NCI-H2196 treated with DMSO at 0.1 percent for 48 hours (cell line): ENCODE results near the gene PUM1.
"Not testable (repeated sequence)": the region's sequence is repeated elsewhere in the genome, so short reads cannot be mapped to it uniquely, and the experiment has no call there.

Experiments
- DNase-seq: peaks from one replicate; lab custom pipeline; 2025; ENCODE audit not compliant: unreplicated experiment; lab: John Stamatoyannopoulos, UW

PUM1 gene

DNA sequence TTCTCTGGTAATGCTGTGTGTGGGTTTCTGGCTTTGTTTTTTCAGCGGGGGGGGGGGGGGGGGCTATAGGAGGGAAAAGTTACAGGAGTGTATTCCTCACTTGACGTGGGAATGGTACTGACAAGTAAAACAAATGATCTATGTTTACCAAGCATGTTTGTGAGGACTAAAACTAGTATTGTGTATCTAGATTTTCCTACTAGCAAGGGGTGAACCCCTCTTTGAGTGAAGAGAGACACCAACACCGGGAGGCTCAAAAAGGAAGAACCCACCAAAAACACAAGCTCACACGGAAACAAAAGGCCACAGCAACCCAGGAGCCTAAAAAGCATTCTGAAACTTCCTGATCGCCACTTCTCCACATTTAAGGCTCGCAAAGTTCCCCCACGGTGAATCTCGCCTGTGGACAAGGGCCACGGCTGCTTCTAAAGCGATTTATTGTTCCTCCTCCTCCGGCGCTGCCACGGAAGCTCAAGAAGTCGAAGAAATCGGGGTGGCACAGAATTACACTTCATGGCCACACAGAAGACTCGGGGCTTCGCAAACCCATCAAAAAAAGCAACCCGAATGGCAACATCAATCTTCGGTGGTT is 703 bp downstream of the PUM1 start:
- DNase-seq: no peak

DNA sequence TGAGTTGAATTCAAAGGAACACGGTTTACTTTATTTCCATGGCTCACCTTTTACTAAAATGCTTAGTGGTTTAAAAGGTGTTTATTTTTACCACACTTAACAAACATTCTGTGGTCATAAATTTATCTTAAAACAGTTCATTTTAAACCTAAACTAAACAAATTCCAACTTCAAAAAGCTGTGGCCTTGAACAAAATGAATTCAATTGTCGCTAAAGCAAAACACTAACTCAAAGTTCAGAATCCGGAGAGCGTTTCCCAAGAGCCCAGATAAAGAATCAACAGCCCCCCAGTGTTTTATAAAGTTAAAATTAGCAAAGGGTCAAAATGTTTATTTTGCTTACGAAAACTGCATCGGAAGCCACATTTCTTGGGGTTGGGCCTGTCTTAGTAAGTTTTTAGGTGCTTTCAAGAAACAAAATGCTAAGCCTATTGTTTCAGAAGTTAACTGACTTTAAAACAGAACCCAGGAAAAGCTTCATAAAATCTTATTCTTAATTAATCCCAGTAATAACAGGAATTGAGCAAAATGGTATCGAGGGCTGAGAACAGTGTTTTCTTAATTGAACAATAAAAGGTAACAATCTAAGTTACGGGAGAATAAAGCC is 1.3 kb downstream of the PUM1 start:
- DNase-seq: no peak

DNA sequence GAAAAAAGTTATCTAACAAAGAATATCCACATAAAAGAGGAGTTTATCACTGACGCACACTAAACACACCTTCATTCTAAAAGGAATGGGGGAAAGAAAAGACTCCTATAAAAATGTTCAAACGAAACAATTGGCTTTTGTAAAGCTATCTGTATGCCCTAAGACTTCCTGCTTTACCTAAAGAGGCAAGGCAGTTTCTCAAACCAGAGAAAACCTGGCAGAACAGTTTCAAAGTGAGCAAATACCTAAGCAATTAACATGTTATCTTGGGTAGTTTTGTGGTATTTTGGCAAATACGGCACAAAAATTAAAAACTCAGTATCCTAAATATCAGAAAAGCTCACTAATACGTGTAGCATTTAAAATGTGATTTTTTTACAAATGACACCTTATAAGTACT is 1.9 kb downstream of the PUM1 start:
- no peak for DNase-seq

DNA sequence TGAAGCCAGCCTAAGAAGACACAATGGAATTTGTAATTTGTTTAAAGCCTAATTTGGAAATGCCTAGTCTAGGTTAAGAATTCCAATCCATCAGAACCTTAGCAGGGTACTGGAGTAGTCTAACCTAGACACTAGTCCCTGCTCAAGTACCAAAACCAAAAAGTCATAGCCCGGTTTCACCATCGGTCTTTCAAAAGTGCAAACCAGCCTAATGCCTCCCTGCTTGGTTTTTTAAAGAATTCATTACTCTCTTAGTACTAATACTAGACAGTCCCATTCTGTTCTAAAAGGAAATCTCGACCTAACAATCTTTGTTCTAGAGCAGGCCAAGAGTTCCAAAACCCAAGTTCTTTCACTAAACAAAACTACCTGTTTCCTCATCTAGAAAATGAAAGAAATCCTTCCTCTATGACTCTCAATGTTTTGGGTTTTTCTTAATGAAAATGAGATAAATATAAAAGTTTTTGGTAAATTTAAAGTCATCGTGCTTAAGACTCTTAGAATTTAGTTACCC is 2.6 kb downstream of the PUM1 start:
- no peak for DNase-seq

DNA sequence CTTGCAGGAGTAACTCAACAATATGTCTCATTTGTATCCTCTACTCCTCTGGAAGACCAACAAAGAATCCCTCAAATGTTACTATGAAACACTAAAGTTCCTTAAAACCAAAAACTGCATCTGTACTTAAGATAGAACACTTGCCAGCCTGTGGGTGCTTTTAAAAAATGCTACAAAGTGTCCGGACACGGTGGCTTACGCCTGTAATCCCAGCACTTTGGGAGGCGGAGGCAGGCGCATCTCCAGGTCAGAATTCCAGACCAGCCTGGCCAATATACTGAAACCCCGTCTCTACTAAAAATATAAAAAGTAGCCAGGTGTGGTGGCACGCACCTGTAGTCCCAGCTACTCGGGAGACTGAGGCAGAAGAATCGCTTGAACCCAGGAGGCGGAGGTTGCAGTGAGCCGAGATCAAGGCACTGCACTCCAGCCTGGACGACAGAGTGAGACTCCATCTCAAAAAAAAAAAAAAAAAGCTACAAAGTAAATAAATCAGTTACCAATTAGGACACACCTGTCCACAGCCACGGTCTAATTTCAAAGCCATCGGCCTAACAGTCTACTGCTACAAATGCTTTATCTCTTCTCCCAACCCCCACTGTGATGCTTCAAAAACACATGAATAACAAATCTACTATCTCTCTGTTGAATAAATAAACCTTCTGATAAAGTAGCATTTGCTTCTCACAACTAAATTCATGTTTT is 3.2 kb downstream of the PUM1 start:
- DNase-seq: peak; percentile 24

DNA sequence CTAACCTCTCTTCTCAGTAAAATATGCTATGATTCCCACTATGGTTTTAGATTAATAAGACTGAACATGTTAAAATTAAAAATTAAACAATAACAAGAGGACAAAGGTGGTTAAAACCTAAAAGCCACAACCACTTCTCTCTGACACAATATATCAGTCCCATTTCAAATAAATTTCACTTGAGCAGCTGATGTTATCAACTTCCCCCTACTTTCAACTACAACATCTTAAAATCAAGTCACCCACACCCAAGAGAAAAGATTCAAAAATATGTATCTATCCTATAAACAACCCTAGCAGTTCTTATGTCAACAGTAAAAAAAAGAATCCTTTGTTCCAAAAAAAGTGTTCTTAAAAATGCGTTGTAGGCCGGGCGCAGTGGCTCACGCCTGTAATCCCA is 7.5 kb downstream of the PUM1 start:
- DNase-seq: no peak

DNA sequence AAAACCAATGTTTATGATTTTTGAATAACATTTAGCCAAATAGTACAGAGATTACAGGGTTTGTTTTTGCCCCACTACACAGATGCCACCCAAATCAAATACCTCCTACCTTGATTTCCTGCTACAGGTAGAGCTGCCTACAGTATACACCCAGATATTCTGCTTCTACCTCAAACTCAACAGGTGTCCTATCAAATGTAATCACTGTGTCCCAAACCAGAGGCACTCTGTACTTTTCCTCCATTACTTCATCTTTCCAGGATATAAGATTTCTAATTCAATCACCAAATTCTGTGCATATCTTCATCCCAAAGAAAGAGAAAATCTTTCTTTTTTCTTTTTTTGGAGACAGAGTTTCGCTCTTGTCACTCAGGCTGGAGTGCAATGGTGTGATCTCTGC is 9.6 kb downstream of the PUM1 start:
- DNase-seq: no peak

DNA sequence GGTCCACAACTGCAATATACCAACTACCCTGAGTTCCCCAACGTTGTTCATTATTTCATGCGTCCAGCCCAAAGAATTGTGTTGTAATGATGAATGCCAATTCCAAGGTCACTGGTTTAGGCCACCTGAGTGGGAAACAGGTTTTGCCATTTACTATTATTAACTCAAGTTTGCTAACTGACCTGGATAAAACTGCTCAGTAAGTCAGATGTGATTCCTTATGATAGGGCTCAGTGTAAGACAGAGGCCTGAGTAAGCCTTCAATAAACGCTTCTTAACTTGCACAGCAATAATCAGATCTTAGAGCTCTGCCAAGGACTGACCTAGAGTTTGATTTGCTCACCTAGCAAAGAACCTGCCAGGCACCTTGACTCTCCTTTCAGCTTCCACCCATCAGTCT is 10.0 kb downstream of the PUM1 start:
- no peak for DNase-seq

DNA sequence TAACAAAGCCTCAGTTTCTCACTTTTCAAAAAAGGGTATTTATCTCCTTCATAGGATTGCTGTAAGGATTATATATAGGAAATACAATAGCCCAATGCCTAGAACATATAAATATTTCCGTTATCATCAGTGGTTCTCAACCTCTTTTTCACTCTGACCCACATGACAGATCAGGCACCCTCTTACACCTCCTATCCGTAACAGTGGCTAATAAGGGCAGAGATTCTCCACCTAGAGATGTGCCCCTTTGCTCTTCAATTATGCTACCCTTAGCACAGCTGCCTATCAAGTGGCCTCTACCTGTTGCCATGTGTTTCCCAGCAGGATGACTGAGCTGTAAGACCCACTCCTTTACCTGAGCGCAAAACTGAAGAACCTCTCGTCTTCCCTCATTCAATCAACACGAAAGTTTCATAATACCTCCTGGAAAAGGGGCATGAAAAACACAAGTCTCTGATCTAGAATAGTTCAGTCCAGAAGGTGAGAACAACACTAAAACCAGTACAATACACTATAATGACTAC is 10.5 kb downstream of the PUM1 start:
- DNase-seq: no peak

DNA sequence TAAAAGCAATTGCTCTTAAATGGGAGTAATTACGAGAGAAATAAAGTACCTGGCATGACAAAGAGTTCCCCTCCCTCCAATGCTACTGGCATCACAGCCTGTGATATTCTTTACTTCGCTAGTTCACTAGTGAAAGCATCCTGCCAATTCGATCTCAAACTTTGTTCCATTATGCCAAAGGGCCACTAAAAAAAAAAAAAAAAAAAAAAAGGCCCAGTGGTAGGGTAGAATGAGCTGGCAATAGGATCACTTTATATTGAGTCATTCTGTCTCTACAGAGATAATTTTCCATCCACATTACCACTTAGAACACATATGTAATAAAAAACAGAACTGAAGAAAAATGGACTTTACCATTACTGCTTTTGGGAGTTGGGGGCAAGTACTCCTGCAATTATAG is 11.2 kb downstream of the PUM1 start:
- no peak for DNase-seq

DNA sequence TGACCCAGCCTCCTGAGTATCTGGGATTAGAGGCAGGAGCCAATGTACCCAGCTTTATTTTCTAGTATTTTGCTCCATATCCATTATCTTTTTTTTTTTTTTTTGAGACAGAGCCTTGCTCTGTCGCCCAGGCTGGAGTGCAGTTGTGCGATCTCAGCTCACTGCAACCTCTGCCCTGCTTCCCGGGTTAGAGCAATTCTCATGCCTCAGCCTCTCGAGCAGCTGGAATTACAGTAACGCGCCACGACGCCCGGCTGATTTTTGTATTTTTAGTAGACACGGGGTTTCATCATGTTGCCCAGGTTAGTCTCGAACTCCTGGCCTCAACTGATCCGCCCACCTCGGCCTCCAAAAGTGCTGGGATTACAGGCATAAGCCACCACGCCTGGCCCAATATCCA is 12.9 kb downstream of the PUM1 start:
- not testable (repeated sequence) for DNase-seq

DNA sequence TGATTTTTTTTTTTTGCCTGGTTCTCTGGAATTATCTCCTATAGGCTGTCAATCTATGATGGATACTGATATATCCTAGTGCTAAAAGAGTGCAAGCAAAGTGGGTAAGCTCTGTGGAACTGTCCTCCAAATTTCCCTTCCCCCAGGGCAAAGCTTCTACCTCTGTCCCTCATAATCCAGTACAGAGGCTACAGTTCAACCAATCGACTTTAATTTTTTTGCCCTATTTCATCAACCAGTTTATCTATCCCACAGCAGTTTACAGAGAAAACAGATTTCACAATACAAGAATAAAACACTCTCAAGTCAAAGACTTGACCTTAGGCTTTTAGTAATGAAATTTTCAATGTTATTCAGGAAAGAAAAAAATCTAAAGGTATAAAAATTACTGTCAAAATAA is 13.9 kb downstream of the PUM1 start:
- DNase-seq: no peak

DNA sequence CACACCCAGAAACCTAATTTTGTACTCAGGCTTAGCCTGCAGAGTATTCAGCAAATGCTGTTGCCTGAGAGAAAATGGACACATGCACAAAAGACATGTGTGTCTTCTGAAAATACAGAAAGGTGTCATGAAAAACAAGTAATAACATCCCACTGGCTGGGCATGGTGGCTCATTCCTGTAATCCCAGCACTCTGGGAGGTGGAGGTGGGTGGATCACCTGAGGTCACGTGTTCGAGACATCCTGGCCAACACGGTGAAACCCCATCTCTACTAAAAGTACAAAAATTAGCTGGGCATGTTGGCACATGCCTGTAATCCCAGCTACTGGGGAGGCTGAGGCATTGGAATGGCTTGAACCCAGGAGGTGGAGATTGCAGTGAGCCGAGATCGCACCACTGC is 18.0 kb downstream of the PUM1 start:
- DNase-seq: not testable (repeated sequence)

DNA sequence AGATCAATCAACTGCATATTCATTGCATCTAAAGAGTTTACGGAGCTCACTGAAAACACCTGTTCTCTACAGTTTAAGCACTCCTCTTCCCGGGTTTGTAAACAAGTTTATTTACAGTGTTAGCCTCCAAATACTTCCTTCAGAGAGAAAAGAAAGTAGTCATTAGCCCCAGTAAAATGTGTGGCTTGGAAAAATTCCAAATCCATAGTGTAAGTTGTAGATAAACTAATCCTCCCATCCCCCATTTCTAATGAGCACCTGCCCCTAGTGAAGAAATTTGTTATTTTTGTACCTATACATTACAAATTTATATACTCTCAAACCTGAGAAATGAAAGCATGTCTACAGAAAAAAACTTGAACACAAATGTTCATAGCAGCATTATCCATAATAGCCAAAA is 21.9 kb downstream of the PUM1 start:
- no peak for DNase-seq

DNA sequence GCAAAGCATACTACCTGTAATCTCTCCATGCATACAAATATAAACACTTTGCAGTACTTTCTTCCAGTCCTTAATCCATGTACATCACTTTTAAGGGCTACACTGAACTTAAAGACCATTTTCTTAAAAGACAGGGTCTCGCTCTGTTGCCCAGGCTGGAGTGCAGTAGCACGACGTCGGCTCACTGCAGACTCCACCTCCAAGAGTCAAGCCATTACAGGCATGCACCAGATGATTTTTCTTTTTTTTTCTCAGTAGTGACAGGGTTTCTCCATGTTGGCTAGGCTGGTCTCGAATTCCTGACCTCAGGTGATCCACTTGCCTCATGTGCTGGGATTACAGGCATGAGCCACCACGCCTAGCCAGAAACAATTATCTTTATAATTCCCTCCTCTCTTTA is 22.9 kb downstream of the PUM1 start:
- DNase-seq: no peak

DNA sequence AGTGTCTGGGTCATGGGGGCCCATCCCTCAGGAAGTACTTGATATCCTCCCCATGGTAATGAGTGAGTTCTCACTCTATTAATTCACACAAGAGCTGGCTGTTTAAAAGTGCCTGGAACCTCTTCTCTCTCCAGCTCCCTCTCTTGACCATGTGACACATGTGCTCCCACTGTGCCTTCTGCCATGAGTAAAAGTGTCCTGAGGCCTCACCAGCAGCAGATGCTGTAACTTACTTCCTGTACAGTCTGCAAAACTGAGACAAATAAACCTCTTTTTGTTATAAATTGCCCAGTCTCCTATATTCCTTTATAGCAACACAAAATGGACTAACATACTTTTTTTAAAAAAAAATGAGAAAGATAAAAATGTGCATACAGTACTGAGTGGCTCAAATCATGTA is 24.0 kb downstream of the PUM1 start:
- DNase-seq: no peak

DNA sequence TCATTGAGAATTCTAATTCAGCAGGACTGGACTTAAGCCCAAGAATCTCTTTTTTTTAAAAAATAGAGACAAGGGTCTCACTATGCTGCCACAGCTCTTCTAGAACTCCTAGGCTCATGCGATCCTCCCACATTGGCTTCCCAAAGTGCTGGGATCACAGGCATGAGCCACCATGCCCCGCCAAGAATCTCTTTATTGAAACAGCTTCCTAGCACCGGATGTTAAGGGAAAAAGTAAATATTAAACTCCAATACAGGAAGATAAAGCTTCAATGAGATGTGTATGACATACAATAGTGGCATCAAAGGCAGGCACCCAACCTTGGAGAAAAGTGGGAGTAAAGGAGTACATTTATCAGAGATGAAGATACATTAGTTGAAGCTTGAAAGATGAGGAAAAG is 25.5 kb downstream of the PUM1 start:
- no peak for DNase-seq

DNA sequence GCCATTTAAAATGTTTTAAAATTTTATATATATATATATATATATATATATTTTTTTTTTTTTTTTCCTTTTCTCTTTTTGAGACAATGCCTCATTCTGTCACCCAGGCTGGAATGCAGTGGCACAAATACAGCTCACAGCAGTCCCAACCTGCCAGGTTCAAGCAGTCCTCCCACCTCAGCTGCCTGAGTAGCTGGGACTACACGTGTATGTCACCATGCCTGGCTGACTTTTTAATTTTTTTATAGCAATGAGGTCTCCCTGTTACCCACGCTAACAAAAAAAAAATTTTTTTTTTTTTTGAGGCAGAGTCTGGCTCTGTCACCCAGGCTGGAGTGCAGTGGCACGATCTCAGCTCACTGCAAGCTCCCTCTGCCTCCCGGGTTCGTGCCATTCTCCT is 26.6 kb downstream of the PUM1 start:
- not testable (repeated sequence) for DNase-seq

DNA sequence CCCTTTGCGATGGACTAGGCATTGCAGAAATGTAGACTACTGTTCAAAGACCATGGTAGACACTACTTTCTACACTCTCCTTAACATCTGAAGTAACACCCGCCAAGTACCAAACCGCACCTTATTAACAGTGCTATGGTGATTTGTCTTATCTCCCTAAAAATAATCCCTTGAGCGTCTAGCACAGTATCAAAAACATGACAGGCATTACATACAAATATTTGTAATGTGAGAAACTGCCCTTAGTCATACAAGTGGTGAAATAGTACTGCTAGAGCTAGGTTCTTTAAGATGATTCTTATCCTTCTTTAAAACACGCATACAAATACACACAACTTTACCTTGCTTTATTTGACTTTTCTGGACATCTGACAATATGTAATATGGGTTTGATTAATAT is 27.2 kb downstream of the PUM1 start:
- DNase-seq: no peak

DNA sequence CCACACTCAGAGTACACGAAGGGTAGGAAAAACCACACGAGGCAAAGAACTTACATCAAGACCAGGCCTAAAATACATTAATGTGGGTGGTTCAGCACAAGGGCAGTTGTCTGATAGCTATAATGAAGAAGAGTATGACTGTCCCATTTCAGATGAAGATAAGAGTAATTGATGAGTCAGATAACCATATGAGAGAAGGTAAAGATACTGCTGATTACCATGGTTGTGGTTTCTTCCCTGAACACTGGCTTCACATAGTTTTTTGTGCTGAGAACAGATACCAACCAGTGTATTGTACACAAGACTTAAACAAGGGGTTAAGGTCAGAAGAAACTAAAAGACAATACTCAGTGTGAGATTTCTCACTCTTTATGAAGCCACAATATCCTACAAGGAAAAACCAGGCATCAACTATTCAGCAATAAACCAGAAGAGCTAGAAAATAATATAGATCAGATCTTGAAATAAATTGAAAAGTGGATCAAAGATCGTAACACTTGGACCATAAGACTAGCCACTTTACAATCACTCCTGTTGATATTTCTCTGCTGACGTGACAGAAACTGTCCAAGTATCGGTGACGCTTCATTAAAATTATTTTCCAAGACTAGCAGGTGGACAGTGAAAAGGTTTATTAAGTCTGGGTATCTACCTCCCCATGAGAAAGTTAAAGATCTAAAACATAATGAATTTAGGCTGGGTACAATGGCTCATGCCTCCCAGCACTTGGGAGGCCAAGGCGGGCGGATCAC is 28.6 kb downstream of the PUM1 start:
- DNase-seq: no peak

DNA sequence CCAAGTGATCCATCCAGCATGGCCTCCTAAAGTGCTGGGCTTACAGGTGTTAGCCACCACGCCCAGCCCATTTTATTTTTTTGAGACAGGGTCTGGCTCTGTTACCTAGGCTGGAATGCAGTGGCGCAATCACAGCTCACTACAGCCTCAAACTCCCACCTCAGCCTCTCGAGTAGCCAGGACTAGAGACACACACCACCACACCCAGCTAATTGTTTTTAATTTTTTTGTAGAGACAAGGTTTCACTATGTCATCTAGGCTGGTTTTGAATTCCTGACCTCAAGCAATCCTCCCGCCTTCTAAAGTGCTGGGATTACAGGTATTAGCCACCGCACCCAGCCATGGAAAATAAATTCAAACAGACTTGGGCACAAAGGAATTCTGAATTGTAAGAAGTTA is 31.9 kb downstream of the PUM1 start:
- no peak for DNase-seq

DNA sequence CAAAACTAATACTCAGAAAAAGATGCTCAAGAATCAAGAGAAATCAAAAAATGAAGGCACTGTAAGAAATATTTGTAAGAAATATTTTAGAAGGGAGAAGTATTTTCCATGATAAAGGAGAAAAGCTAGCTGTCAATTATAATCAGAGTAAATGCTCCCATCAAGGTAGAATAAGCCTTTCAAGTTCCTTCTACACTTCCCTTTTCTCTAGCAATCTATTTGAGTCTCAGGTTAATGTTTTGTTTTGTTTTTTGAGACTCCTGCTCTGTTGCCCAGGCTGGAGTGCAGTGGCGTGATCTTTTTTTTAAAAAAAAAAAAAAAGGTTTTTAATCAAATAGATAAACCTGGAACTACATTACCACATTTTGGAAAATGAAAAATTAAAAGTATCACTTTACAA is 33.3 kb downstream of the PUM1 start:
- DNase-seq: no peak
